Pancreas (tissue), 10 donors: Measurements from ENCODE around the gene GRPEL2. TPM values are rescaled to one million over a fixed set of nuclear protein-coding genes. Genes with fewer than 3 reads are reported as not detected.

Experiments used
- ATAC-seq, 4 donors: fragments of 200-7000 bp; cut with Tn5 transposase; one replicate each; pipeline versions ENCODE4 v1.8.0 to v1.9.1; 2020; ENCODE audit warnings: mild to moderate bottlenecking in 4 of 4, moderate library complexity in 4 of 4
- DNase-seq, 6 donors: peaks; one replicate each; pipeline ENCODE4 v3.0.0-alpha.2; 2020
- FAIRE-seq: peaks from 2 replicates; lab custom pipeline; 2012; peaks lifted over from hg19 to GRCh38; lab: Jason Lieb, UNC
- H3K27ac ChIP-seq, 4 donors: fragments of 200-600 bp; sonication (generic); 1 replicate in 3 of 4; 2 replicates in 1 of 4; pipeline versions ENCODE4 v1.5.0 to v1.8.0; 2020
- H3K27me3 ChIP-seq, 4 donors: fragments of 200-600 bp; one replicate each; pipeline ENCODE4 v1.8.0; 2021
- H3K36me3 ChIP-seq, 3 donors: fragments of 200-600 bp; sonication (generic) in 1 of 3; one replicate each; pipeline versions ENCODE4 v1.5.0 to v1.8.0; 2020 to 2021
- H3K4me1 ChIP-seq, 3 donors: fragments of 200-600 bp; one replicate each; pipeline ENCODE4 v1.8.0; 2021
- H3K4me3 ChIP-seq, 4 donors: fragments of 200-600 bp; sonication (generic) in 2 of 4; one replicate each; pipeline versions ENCODE4 v1.5.0 to v1.8.0; 2020 to 2021
- H3K9me3 ChIP-seq, 4 donors: fragments of 200-600 bp; one replicate each; pipeline ENCODE4 v1.8.0; 2021
- CTCF ChIP-seq, 4 donors: fragments of 200-600 bp; sonication (generic) in 3 of 4; IDR thresholded peaks; one replicate each; pipeline versions ENCODE4 v1.5.0 to v1.8.0; 2021; ENCODE audit warnings: antibody characterized with exemption in 4 of 4
- WGBS, 2 donors: extraction: QIAGEN DNeasy Blood & Tissue Kit; methylation state at CpG; one replicate each; pipeline ENCODE4 v1.1.7; 2013; 5-methylcytosine and 5-hydroxymethylcytosine counted together
- intact Hi-C, 3 donors: fragments of 100-400 bp; cut with DNase I; formaldehyde crosslinking; loops; one replicate each; pipeline versions ENCODE4 v1.11.1 to v1.14.2; 2022
- polyA plus RNA-seq, 2 donors: library from polyadenylated mRNA; stranded (reverse); fragments of 200-250 nt; gene quantifications; one replicate each; pipeline ENCODE4 v1.2.3, GENCODE V29; 2013
- total RNA-seq, 6 donors: library from RNA; stranded (reverse); fragmentation: NEBNext Ultra II Directional in 4 of 6; extraction: Animal tissue kit (Norgen Biotek cat#: 25700) in 4 of 6; gene quantifications; one replicate each; pipeline versions ENCODE4 v1.2.1 to v1.2.4, GENCODE V29; 2021 to 2023
- donor health status: healthy with polysubstance abuse.
- donor health status: DM: no; HTN: no; CAD: no; lungs with moderate emphysema.
- donor health status: DM: no; HTN: no; CAD: no.
- donor health status: control.
- donor health status: control.
- donor health status: Bipolar disorder and iron deficiency.
- donor health status: DM: yes; HTN: yes; CAD: no.
- donor health status: DM: no; HTN: no; CAD: no.
- donor health status: DM: no; HTN: no; CAD: no.
- donor health status: DM: yes; HTN: yes; CAD: no.

The GRPEL2 gene
- total and polyA plus RNA-seq, 8 donors: 2.1 to 9.0 (median 4.4) TPM

GRCh38 chr5:149310947-149311658, 34.2 kb upstream of the GRPEL2 start:
- no peak for FAIRE-seq
- Histone ChIP-seq H3K4me3 (no peak overlapping the region), H3K27ac (no peak overlapping the region), H3K4me1 (no peaks in the 10 kb centered on the region), H3K9me3 (no peaks in the 10 kb centered on the region), H3K27me3 (no peaks in the 10 kb centered on the region), H3K36me3 (no peaks in the 10 kb centered on the region)
- ATAC-seq: no peak
- WGBS, 2 donors: 79% methylated on average over 10 of the region's 10 CpGs
- no peak for DNase-seq
- intact Hi-C loops: loop anchor here in 1 of 3 donors (10.0 kb wide), 1 partner anchor 124 kb away; no protein-coding TSS in a partner anchor
- no peak for TF ChIP-seq CTCF (IDR thresholded peaks at IDR 0.05)

GRCh38 chr5:149313151-149313841, 32.0 kb upstream of the GRPEL2 start:
- Histone ChIP-seq H3K4me1 (no peaks in the 10 kb centered on the region), H3K4me3 (no peak overlapping the region), H3K36me3 (no peaks in the 10 kb centered on the region), H3K27me3 (no peaks in the 10 kb centered on the region), H3K27ac (no peak overlapping the region), H3K9me3 (no peaks in the 10 kb centered on the region)
- no peak for DNase-seq
- no peak for TF ChIP-seq CTCF (IDR thresholded peaks at IDR 0.05)
- FAIRE-seq: no peak
- 49 to 55% methylated on average over 6 of the region's 6 CpGs for WGBS, 2 donors
- ATAC-seq: no peak
- intact Hi-C loops: loop anchor here in 1 of 3 donors (10.0 kb wide), 1 partner anchor 122 kb away; no protein-coding TSS in a partner anchor

GRCh38 chr5:149314571-149315111, 30.7 kb upstream of the GRPEL2 start:
- H3K27ac ChIP-seq: no peak overlapping the region
- H3K4me3 ChIP-seq: no peak overlapping the region
- no peak for ATAC-seq
- DNase-seq: no peak
- no peaks in the 10 kb centered on the region for H3K36me3 ChIP-seq
- FAIRE-seq: no peak
- no peak for TF ChIP-seq CTCF (IDR thresholded peaks at IDR 0.05)
- H3K9me3 ChIP-seq: no peaks in the 10 kb centered on the region
- H3K27me3 ChIP-seq: no peaks in the 10 kb centered on the region
- WGBS, 2 donors: 92 to 100% methylated on average over 4 of the region's 4 CpGs
- no peaks in the 10 kb centered on the region for H3K4me1 ChIP-seq
- intact Hi-C loops: loop anchor here in 1 of 3 donors (5.0 to 10.0 kb wide), 2 partner anchors 53 to 120 kb away; no protein-coding TSS in a partner anchor

- no peak for FAIRE-seq
- no peak for DNase-seq
- Histone ChIP-seq H3K4me3 (no peak overlapping the region), H3K36me3 (no peaks in the 10 kb centered on the region), H3K27me3 (no peaks in the 10 kb centered on the region), H3K4me1 (peaks cover 6% of the 10 kb centered on the region in 3 donors), H3K27ac (no peak overlapping the region), H3K9me3 (no peaks in the 10 kb centered on the region)
- intact Hi-C loops: loop anchor here in 1 of 3 donors (5.0 to 10.0 kb wide), 2 partner anchors 52 to 119 kb away; no protein-coding TSS in a partner anchor
- no peak for TF ChIP-seq CTCF (IDR thresholded peaks at IDR 0.05)
- ATAC-seq: no peak
- WGBS, 2 donors: 74 to 88% methylated on average over 6 of the region's 6 CpGs
Observed at GRCh38 chr5:149315753-149316152, 29.5 kb upstream of the GRPEL2 start.
